IPS-18a (cell line): ENCODE data around the gene DNAH14.
"Not testable (repeated sequence)": the region's sequence is repeated elsewhere in the genome, so short reads cannot be mapped to it uniquely, and the experiment has no call there.

Experiments used
- H3K27ac ChIP-seq: one replicate; pipeline ENCODE4 v1.5.1; 2013; ENCODE audit warnings: low read length
- H3K27me3 ChIP-seq: one replicate; pipeline ENCODE4 v1.6.1; 2013; ENCODE audit warnings: mild to moderate bottlenecking, low read length; ENCODE audit not compliant: control insufficient read depth, insufficient read depth
- H3K36me3 ChIP-seq: one replicate; pipeline ENCODE4 v1.6.1; 2013; ENCODE audit warnings: low read depth, low read length; ENCODE audit not compliant: control insufficient read depth
- H3K4me1 ChIP-seq: one replicate; pipeline ENCODE4 v1.6.1; 2013; ENCODE audit warnings: low read depth, low read length; ENCODE audit not compliant: control insufficient read depth
- H3K4me3 ChIP-seq: one replicate; pipeline ENCODE4 v1.5.1; 2013; ENCODE audit warnings: low read length
- H3K9ac ChIP-seq: one replicate; pipeline ENCODE4 v1.6.1; 2013; ENCODE audit warnings: mild to moderate bottlenecking, low read length, moderate library complexity
- H3K9me3 ChIP-seq: one replicate; pipeline ENCODE4 v1.6.1; 2013; ENCODE audit warnings: low read depth, low read length; ENCODE audit not compliant: control insufficient read depth

DNAH14 gene

GRCh38 chr1:225158291-225158690 lies 228.8 kb downstream of the DNAH14 start:
- Histone ChIP-seq H3K4me1 (no peaks in the 10 kb centered on the region), H3K27ac (no peak overlapping the region), H3K27me3 (no peaks in the 10 kb centered on the region), H3K36me3 (no peaks in the 10 kb centered on the region), H3K9ac (no peak overlapping the region), H3K4me3 (no peak overlapping the region), H3K9me3 (no peaks in the 10 kb centered on the region)

- H3K4me3 ChIP-seq, result no peak overlapping the region
- H3K9ac ChIP-seq, result no peak overlapping the region
- no peaks in the 10 kb centered on the region for H3K36me3 ChIP-seq
- no peaks in the 10 kb centered on the region for H3K9me3 ChIP-seq
- no peaks in the 10 kb centered on the region for H3K4me1 ChIP-seq
- H3K27ac ChIP-seq, result no peak overlapping the region
- H3K27me3 ChIP-seq, result no peaks in the 10 kb centered on the region
These were observed 230.3 kb downstream of the DNAH14 start for GRCh38 chr1:225159793-225160192.

DNA sequence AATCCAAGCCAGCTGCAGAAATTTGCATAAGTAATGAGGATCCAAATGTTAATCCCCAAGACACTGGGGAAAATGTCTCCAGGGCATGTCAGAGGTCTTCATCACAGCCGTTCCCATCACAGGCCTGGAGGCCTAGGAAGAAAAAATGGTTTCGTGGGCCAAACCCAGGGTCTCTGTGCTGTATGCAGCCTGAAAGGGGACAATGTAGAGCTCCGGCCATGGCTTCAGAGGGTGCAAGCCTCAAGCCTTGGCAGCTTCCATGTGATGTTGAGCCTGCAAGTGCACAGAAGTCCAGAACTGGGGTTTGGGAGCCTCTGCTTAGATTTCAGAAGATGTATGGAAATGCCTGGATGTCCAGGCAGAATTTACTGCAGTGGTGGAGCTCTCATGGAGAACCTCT lies 247.9 kb downstream of the DNAH14 start:
- not testable (repeated sequence) for H3K9ac ChIP-seq, H3K27ac ChIP-seq, H3K4me3 ChIP-seq, H3K27me3 ChIP-seq, H3K36me3 ChIP-seq, H3K4me1 ChIP-seq
- H3K9me3 ChIP-seq, result peaks cover 17% of the 10 kb centered on the region

DNA sequence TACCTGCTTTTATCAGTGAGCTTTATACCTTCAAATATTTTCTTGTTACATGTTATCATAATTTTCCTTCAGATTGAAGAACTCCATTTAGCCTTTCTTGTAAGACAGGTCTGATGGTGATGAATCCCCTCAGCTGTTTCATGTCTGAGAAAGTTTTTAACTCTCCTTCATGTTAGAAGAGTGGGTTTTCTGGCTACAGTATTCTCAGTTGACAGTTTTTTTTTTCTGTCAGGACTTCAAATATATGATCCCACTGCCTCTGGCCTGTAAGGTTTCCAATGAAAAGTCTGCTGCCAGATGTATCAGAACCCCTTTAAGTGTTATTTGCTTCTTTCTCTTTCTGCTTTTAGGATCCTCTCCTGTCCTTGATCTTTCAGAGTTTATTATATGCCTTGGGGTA lies 250.2 kb downstream of the DNAH14 start:
- no peak overlapping the region for H3K27ac ChIP-seq
- no peaks in the 10 kb centered on the region for H3K36me3 ChIP-seq
- H3K4me1 ChIP-seq, result no peaks in the 10 kb centered on the region
- H3K4me3 ChIP-seq, result no peak overlapping the region
- peaks cover 17% of the 10 kb centered on the region for H3K9me3 ChIP-seq
- no peaks in the 10 kb centered on the region for H3K27me3 ChIP-seq
- H3K9ac ChIP-seq, result no peak overlapping the region

DNA sequence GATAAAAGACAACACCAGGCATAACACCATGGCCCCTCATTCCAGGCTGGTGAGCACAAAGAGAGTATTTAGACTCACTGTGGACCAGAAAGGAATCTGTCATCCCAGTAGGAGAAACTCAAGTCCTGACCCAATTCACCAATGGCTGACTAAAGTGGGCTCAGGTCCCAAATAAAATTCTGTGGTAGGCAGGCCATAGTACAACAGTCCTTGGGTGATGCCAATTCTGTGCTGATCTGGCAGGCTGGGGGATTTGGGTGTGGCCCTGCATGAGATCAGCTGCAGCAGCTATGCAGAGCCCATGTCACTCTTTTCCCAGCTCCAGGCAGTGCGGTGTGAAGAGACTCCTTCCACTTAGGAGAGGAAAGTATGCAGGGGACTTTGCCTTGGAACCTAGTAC lies 253.2 kb downstream of the DNAH14 start:
- Histone ChIP-seq H3K36me3 (no peaks in the 10 kb centered on the region), H3K4me1 (no peaks in the 10 kb centered on the region), H3K9ac (no peak overlapping the region), H3K27me3 (no peaks in the 10 kb centered on the region), H3K9me3 (peaks cover 11% of the 10 kb centered on the region), H3K27ac (no peak overlapping the region), H3K4me3 (no peak overlapping the region)

- Histone ChIP-seq H3K27ac (no peak overlapping the region), H3K9ac (no peak overlapping the region), H3K27me3 (no peaks in the 10 kb centered on the region), H3K4me3 (no peak overlapping the region), H3K4me1 (no peaks in the 10 kb centered on the region), H3K9me3 (peaks cover 18% of the 10 kb centered on the region), H3K36me3 (no peaks in the 10 kb centered on the region)
These were observed 261.8 kb downstream of the DNAH14 start for GRCh38 chr1:225191199-225191753.

DNA sequence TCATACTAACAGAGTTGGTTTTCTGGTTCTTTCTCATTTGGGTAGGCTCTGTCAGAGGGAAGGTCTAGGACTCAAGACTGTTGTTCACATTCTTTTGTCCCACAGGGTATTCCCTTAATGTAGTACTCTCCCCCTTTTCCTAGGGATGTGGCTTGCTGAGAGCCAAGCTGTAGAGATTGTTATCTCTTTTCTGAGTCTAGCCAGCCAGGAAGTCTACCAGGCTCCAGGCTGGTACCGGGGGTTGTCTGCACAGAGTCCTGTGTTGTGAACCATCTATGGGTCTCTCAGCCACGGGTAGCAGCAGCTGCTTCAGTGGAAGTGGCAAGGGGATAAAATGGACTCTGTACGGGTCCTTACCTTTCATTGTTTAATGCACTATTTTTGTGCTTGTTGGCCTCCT lies 272.0 kb downstream of the DNAH14 start:
- Histone ChIP-seq H3K9me3 (no peaks in the 10 kb centered on the region), H3K36me3 (no peaks in the 10 kb centered on the region), H3K4me1 (no peaks in the 10 kb centered on the region), H3K9ac (no peak overlapping the region), H3K27me3 (no peaks in the 10 kb centered on the region), H3K27ac (no peak overlapping the region), H3K4me3 (no peak overlapping the region)

- Histone ChIP-seq H3K9ac (no peak overlapping the region), H3K27me3 (no peaks in the 10 kb centered on the region), H3K36me3 (no peaks in the 10 kb centered on the region), H3K4me1 (no peaks in the 10 kb centered on the region), H3K4me3 (no peak overlapping the region), H3K27ac (no peak overlapping the region), H3K9me3 (peaks cover 5% of the 10 kb centered on the region)
These were observed 278.3 kb downstream of the DNAH14 start for GRCh38 chr1:225207791-225208190.

DNA sequence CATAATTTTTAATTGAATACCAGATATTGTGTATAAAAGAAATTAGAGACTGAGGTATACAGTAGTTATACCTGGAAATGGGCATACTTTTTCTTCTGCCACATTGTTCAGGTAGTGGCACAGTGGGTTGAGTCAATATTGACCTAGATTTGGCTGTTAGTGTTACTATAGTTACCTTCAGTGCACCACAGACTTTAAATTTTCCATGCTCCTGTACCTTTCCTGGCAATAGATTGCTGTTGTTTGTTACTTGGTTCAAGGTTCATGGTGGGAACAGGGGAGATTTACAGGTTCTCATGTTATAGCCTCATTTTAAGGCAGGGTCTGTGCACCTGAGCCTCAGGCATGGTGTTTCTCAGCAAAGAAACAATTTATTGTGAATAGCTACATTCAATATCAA lies 279.7 kb downstream of the DNAH14 start:
- no peak overlapping the region for H3K9ac ChIP-seq

GRCh38 chr1:225210180-225210579 lies 280.7 kb downstream of the DNAH14 start:
- not testable (repeated sequence) for H3K36me3 ChIP-seq, H3K27me3 ChIP-seq, H3K4me3 ChIP-seq, H3K9me3 ChIP-seq, H3K4me1 ChIP-seq, H3K27ac ChIP-seq, H3K9ac ChIP-seq

More for the DNA sequence above, 279.7 kb downstream of the DNAH14 start:
- Histone ChIP-seq H3K4me1 (no peaks in the 10 kb centered on the region), H3K4me3 (no peak overlapping the region), H3K9me3 (peaks cover 5% of the 10 kb centered on the region), H3K27me3 (no peaks in the 10 kb centered on the region), H3K36me3 (no peaks in the 10 kb centered on the region), H3K27ac (no peak overlapping the region)

- H3K27ac ChIP-seq, H3K36me3 ChIP-seq, H3K4me3 ChIP-seq, H3K4me1 ChIP-seq, H3K9me3 ChIP-seq, H3K27me3 ChIP-seq, H3K9ac ChIP-seq: not testable (repeated sequence)
These were observed 282.4 kb downstream of the DNAH14 start for GRCh38 chr1:225211694-225212442.

- Histone ChIP-seq H3K9ac (no peak overlapping the region), H3K9me3 (no peaks in the 10 kb centered on the region), H3K4me1 (no peaks in the 10 kb centered on the region), H3K27me3 (no peaks in the 10 kb centered on the region), H3K27ac (no peak overlapping the region), H3K4me3 (no peak overlapping the region), H3K36me3 (no peaks in the 10 kb centered on the region)
These were observed 294.8 kb downstream of the DNAH14 start for GRCh38 chr1:225224287-225224686.
